ENCODE measurements around the gene IKZF3.

The IKZF3 gene

DNA sequence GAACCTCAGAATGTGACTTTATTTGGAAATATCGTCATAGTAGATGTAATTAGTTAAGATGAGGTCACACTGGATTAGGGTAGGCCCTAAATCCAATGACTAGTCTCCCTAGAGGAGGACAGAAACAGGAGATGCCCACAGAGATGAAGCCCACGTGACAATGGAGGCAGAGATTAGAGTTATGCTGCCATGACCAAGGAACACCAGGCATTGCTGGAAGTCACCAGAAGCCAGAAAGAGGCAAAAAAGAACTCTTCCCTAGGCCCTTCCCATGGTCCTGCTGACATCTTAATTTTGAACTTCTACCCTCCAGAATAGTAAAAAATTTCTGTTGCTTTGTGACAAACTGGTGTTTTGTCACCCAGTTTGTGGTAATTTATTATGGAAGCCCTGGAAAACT is 49.6 kb downstream of the IKZF3 start:
- no peak for DNase-seq (ENCODE audit: low spot score)

- no peak for DNase-seq (ENCODE audit: low spot score)
These were observed 50.5 kb downstream of the IKZF3 start for GRCh38 chr17:39813631-39814030.

DNA sequence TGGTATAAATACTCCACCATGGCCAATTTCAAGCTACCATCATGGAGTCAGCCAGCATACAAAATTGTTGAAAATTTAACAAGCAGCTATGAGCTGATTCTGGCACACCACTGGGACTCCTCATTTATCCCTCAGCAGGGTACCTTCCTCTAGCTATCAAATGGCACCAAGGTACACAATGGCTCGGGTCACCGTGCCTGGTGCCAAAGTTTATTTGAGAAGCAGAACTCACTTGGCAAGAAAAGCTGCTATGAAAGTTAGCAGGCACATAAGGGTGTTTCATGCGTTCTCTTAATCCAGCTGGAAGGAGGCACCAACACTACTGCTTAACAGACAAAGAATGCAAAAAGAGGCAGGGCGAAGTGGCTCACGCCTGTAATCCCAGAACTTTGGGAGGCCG is 51.6 kb downstream of the IKZF3 start:
- DNase-seq (ENCODE audit: low spot score): no peak

GRCh38 chr17:39810939-39811728 is 53.0 kb downstream of the IKZF3 start:
- no peak for DNase-seq (ENCODE audit: low spot score)

DNA sequence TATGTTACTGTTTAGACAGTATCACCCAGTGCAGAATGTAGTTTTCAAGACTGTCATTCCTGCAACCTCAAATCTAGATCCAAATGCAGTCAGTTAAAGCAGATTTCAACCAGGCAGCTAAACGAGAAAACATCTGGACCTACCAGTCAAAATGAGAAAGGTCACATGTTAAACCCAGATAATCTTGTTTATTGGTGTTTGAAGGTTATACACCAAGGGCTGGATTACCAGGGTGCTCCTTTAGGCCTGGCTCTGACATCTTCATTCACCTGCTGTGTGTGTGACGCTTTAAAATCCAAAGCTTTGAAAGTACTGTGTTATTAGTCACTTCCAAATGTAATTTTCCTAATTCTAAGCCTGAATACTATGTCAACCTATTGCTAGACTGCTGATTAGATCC is 54.9 kb downstream of the IKZF3 start:
- DNase-seq (ENCODE audit: low spot score): no peak

- no peak for DNase-seq (ENCODE audit: low spot score)
These were observed 55.6 kb downstream of the IKZF3 start for GRCh38 chr17:39808409-39808997.

GRCh38 chr17:39804839-39805238 is 59.3 kb downstream of the IKZF3 start:
- no peak for DNase-seq (ENCODE audit: low spot score)

DNA sequence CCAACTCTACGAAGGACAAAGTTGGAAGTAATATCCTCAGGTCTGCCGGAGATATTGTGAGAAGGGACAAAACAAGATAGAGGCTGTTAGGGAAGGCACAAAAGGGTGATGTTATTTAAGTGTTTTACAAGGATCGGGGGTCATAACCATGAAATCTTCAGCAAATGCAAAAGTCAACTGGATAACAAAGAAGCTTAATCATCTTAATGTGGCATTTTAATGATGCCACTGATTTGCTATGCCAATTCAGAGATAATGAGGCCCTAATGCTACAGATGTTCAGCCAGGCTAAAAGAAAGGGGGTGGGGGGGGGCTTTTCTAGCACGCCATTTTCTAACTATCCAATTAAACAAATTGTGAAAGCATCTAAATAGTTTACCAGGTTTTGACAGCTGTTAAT is 63.1 kb downstream of the IKZF3 start:
- no peak for DNase-seq (ENCODE audit: low spot score)

DNA sequence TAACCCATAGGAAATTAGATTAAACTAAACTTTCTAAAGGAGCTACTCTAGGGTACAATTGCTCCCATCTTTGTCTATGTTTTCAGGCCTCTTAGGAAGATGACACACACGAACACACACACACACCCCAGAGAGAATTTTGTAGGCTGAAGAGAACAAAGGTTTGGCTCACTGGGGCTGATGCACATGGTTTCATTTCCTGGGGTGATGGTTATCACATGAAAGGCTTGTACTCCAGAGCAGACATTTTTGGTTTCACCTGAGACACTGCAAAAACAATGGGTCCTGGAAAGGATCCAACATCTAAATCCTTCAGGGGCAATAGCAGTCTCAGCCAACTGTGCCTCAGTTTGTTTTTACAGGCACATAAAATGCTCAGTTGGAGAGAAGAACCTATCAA is 63.6 kb downstream of the IKZF3 start:
- no peak for DNase-seq (ENCODE audit: low spot score)

- no peak for DNase-seq (ENCODE audit: low spot score)
These were observed 64.7 kb downstream of the IKZF3 start for GRCh38 chr17:39799395-39799794.

- DNase-seq (ENCODE audit: low spot score): no peak
These were observed 69.7 kb downstream of the IKZF3 start for GRCh38 chr17:39794249-39794970.

GRCh38 chr17:39793301-39793872 is 70.7 kb downstream of the IKZF3 start:
- DNase-seq (ENCODE audit: low spot score): no peak

DNA sequence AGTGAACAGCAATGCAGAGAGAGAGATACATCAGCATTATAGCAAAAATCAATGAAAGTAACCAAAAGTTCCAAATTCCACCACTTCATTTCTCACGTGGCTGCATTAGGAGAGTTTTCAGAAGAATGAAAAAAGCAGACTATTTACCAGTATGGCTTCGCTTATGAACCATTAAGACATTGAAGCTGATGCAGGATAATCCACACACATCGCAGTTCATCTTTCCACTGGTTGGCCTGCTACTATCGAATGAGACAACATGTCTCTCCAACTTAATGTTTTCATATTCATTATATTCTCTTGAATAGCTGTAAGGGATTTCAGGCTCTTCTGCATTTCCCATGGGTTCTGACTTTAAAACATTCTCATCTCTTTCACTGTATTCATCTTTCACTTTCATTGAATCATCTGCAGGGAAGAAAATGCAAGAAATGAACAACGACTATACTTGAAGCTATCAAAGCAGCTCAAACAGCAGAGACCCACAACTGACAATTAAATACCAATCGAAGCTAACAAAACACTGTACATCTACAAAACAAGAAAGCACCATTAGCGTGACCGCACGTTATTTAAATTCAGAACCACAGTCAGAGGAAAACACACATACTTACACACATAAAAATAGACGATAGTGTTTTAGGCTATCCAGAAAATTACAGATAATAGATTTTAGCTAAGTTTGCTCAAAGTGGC is 71.4 kb downstream of the IKZF3 start:
- DNase-seq (ENCODE audit: low spot score): no peak

DNA sequence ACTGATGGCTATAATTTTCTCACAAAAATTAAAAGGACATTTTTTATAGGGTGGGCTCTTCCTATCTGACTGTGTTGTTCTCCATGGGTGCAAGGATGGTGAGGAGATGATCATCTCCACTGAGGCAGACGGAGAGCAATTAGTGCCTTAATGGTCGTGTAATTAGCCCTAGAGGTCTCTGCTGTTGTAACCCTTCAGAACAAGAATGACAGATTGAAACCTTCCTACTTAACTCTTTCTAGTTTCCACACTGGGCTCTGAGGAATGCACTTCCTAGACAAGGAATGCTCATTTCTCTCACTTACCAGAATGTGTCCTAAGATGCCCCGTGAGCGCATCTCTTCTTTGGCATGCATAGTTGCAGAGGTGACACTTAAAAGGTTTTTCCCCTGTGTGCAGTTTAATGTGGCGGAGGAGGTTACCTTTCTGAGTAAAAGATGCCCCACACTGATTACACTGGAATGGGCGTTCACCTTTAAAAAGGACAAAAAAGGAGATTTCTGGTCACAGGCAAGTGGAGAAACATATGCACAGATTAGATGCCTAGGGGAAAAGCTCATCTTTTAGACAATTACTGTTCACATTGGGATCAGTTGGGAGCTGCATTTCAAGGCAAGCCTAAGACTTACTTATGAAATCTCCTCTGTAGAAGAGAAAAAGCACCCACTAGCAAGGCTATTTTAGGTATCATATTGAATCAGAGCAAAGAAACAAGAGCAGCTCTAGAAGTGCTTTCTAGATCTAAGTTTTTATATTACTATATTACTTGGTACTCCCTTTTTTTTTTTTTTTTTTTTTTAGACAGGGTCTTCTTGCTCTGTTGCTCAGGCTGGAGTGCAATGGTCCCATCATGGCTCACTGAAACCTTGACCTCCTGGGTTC is 72.8 kb downstream of the IKZF3 start:
- no peak for DNase-seq (ENCODE audit: low spot score)

GRCh38 chr17:39787743-39788484 is 76.2 kb downstream of the IKZF3 start:
- DNase-seq (ENCODE audit: low spot score): no peak

DNA sequence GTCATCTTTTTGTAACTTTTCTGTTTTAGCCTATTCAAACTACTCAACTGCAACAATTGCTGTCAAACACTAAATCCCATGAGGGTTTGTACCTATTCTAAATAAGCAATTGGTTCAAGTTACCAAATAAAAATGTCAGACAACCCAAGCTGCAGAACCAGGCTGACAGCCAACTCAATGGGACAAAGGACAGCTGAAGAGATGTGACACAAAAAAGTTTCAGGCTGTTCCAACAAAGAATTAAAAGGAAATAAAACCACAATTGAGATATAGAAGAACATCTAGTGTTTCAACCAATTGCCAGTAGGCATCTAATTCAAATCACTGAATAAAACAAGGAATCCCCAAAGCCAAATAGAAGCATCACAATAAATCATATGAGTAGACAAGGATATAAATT is 77.1 kb downstream of the IKZF3 start:
- DNase-seq (ENCODE audit: low spot score): no peak

- no peak for DNase-seq (ENCODE audit: low spot score)
These were observed 81.1 kb downstream of the IKZF3 start for GRCh38 chr17:39782980-39783379.

DNA sequence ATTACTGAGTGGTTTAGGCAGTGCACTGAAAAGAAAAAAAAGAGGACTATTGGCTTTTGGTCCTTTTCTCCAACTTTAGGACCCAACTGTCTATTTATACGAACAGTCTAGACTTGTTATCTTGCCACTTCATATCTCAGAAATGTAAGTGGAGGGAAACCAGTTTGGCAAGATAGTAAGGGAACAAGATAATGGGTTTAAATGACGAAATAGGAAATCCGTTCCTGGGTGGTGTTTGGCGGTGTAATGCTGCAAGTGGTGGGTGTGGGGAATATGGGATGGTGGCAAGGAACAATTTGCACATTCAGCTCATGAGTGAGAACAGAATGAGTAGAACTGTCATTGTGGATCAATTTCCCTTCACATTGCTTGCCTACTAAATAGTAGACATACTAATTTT is 81.6 kb downstream of the IKZF3 start:
- no peak for DNase-seq (ENCODE audit: low spot score)

DNA sequence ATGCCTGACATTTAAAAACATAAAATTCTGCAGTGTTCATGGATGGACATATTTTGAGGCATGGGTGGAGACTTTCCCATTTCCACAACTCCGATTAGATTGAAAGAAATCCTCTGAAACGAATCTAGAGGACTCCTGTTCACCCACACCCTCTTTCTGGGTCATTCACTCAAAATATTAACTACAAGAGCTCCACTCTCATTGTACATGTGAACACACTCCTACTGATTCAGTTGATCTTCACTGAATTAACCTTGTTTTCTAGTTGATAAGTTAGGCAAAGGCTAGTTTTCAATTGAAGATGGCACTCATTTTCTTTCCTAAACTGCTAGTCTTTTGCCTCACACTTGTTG is 82.3 kb downstream of the IKZF3 start:
- DNase-seq (ENCODE audit: low spot score): no peak

GRCh38 chr17:39781031-39781860 is 82.9 kb downstream of the IKZF3 start:
- DNase-seq (ENCODE audit: low spot score): no peak
